ENCODE results near the gene HNF1A.
"Not testable (repeated sequence)": the region's sequence is repeated elsewhere in the genome, so short reads cannot be mapped to it uniquely, and the experiment has no call there.

Gene HNF1A

DNA sequence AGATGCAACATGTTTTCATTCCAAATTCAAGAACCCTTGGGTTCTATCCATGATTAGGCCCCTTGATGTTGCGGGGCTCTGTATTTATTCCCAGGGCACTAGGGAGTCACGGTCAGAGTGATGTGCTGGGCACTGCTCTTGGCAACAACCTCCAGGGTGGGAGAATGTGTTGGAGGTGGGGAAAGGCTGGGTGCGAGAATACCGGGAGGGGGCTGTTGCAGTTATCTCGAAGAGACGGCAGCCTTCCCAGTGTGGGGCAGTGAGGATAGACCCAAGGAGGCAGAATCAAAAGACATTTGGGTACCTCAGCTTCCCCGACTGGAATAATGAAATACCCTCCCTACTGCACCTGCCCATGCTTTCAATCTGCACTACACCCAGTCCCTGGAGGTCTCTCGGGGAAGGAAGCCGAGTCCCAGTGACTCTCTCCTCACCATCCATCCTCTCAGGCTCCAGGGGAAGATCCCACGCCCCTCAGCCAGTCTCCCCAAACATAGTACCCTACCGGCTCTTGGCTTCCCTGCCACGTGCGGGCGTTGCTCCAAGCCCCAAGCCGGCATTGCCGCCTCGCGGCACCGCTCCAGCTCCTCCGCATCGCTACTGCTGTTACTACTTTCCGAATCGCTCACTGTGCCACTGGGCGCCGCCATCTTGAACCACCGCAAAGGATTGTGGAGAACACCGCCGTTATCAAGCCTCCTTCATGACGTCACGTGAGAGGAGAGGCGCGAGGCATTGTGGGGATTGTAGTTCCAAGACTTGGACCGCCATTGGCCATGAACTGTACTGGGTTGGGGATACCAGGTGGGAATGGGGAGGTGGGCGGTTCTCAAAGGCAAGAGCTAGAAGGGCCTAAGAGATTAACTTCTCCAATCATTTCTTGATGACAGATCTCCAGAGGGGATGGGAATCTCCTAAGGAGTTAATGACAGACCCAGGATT is 37.8 kb downstream of the HNF1A start, which contains the start of gene C12orf43:
TSS of gene C12orf43 (minus strand) at position 663 of the 942 bp plus-strand sequence. CDS start at position 650, 13 bp downstream.
- DNase-seq = peak; percentile 92

DNA sequence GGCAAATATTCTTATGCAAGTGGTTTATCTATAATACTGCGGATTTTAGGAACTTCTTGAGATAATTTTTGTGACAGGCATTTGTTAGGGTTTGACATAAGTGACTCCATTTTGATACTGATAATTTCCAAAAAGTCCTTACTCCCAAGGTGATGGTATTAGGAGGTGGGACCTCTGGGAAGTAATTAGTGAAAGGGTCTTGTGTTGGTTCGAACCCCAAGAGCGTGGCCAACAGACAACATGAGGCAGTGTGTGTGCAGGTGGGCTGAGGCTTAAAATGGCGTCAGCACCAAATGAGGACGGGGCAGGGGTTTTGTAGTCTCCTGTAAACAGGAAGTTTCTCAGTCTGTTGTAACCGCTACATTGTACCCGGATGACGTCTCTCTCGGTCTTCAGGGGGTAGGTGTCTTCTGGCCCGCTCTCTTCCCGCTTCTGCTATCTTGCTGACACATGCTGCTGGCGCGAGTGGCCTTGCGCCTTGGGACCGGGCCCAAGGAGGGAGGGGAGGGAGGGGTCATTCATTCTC is 39.7 kb downstream of the HNF1A start:
- DNase-seq = peak; percentile 60

DNA sequence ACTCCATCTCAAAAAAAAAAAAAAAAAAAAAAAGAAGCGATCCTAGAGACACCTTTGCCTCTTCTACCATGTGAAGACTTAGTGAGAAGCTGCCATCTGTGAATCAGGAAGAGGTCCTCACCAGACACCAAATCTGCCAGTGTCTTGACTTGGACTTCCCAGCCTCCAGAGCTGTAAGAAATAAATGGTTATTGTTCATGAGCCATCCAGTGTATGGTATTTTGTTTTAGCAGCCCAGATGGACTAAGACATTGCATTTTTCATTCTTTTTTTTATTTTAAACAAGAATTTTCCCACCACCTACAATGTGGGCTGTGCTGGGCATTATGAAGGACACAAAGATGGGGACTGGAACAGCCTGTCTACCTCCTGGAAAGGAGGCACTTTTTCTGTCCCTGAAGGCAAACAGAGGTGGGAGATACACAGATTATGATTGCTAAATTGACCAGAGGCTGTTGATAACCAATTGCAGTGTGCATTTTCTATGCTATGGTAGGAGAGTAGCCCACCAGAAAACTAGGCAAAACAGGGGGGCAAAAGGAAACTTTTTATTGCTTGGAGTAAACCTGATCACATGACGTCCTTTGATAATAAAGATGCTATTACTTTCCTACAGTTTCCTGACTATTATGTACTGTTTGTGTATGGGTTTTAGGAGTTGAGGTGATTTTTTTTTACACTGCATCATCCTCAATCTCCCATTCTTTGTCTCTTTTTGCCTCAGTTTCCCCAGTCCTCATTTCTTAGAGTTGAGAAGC is 40.7 kb downstream of the HNF1A start:
- no peak for DNase-seq

DNA sequence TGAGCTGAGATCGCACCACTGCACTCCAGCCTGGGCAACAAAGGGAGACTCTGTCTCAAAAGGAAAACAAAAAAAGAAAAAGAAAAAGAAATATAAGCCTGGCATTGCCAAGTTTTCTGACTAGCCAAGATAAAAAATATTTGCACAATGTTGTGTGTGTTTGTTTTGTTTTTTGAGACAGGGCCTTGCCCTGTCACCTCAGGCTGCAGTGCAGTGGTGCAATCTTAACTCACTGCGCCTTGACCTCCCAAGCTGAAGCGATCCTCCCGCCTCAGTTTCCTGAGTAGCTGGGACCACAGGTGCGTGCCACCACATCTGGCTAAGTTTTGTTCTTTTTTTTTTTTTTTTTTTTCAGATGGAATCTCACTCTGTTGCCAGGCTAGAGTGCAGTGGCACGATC is 43.4 kb downstream of the HNF1A start:
- DNase-seq = no peak

DNA sequence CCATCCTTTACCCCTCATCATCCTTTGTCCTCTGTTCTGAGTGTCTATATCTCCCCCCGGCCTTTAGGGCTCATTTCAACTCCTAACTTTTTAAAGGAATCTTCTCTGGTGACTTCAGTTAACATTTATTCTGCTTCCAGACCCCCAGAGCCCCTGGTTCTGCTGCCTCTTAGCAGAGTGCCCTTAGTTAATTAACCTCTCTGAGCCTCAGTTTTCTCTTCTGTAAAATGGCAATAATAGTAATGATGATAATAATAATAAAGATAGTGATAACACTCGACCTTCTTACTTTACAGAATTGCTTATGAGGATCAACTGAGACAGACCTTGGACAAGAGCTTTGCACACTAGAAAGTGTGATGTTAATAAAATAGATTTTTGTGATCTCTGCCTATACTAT is 44.4 kb downstream of the HNF1A start:
- no peak for DNase-seq

DNA sequence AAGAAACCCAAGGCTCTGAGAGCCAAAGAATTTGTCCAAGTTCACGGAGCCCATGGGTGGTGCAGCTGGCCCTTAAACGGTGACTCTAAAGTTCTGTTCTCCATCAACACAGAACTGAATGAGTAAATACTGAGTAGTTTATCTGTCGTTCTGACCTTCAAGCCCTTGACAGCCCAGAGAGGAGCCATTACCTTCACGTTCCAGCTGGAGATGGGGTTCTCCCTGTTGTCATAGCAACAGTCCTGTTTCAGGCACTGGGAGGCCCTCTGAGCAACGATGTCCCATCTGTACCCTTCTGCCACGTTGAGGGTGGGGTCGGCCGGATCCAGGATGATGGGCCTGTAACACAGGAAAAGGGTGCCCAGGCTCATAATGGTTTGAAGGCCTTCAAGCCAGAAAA is 45.5 kb downstream of the HNF1A start:
- no peak for DNase-seq

DNA sequence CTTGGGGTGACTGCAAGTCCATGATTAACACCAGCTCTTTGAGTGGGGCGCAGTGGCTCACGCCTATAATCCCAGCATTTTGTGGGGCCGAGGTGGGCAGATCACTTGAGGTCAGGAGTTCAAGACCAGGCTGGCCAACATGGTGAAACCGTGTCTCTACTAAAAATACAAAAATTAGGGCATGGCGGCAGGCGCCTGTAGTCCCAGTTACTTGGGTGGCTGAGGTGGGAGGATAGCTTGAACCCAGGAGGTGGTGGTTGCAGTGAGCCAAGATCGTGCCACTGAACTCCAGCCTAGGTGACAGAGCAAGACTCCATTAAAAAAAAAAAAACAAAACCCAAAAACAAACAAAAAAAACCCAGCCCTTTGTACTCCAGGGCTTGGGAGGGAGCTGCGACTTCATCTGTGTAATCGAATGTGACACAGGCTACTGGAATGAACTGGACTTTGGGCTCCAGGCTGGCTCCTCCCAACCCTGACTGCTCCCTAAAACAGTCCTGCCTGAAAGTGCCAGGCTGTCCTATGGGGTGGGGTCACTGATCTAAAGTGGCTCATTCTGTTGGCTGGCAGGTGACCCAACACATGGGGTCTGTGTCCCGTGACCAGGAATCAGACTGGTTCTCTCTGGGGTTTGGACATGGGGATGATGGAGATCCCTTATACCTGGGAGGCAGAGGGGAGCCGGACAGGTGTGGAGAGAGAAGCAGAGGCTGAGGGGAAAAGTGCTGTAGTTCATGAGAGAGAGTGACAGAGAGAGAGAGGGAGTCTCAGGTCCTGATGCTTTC is 47.3 kb downstream of the HNF1A start:
- no peak for DNase-seq

DNA sequence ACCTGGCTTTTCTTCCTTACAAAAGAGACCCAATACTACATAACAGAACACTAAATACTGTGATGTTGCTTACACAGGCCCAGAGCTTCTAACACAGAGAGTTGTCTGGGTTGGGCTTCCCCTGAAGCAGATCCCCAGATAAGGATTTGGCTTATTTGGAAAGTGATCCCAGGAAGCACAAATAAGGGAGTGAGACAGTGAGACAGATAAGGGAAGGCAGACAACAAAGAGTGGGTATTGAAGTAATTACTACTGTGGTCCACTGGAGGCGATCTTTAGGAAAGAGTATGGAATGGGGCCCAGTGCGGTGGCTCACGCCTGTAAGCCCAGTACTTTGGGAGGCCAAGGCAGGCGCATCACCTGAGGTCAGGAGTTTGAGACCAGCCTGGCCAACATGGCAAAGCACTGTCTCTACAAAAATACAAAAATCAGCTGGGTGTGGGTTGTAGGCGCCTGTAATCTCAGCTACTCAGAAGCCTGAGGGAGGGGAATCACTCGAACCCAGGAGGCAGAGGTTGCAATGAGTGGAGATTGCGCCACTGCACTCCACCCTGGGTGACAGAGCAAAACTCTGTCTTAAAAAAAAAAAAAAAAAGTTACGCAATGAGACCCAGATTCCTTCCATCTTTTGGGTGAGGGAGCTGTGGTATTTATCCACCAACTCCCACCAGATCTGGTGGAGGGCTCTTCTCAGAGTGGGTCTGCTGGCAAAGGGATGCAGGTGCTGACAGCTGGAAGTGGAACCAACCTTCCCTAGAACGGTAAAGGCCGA is 48.1 kb downstream of the HNF1A start:
- DNase-seq = peak; percentile 47

DNA sequence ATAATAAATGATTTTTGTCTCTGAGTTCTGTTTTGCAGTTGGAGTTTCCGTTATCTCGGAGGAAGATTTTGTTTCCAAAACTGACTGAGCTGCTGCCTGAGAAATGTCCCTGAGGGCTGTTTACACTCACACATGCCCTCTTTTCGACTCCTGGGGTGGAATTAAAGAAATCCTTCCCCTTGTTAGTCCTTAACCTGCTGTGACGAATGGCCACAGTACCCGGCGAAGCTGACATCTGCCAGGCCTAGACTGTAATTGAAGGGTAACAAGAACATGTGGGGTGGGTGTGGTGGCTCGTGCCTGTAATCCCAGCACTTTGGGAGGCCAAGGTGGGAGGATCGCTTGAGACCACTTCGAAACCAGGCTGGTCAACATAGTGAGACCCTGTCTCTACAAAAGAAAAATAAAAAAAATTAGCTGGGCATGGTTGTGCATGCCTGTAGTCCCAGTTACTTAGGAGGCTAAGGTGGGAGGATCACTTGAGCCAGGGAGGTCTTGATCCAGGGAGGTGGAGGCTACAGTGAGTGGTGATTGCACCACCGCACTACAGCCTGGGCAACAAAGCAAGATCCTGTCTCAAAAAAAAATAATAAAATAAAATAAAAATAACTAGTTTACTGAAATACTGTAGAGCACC is 52.4 kb downstream of the HNF1A start:
- no peak for DNase-seq

DNA sequence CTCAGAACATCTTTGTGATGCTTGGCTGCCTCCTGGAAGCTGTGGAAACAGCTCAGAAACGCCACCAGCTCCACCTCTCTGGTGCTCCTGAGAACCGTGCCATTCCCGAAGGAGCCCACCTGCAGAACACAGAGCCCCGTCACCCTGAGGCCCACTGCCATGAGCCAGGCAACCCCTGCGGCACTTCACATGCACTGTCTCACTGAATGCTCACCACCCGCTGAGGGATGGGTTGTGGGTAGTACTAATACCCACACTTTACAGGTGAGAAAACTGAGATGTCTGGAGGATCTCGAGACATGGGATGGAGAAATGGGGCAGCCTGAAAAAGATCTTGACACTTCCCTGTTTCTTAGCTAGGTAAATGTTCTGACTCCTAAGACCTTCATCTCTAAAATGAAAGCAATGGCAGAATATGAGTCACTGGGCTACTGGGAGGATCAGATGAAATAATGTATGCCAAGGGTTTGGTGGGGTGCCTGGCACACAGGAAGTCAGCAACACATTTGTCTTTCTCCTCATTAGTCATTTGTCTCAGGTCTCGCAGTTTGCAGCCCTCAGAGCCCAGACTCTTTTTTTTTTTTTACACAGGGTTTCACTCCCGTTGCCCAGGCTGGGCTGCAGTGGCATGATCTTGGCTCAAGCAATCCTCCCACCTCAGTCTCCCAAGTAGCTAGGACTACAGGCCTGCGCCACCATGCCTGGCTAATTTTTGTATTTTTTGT is 55.4 kb downstream of the HNF1A start:
- peak; percentile 85 for DNase-seq

DNA sequence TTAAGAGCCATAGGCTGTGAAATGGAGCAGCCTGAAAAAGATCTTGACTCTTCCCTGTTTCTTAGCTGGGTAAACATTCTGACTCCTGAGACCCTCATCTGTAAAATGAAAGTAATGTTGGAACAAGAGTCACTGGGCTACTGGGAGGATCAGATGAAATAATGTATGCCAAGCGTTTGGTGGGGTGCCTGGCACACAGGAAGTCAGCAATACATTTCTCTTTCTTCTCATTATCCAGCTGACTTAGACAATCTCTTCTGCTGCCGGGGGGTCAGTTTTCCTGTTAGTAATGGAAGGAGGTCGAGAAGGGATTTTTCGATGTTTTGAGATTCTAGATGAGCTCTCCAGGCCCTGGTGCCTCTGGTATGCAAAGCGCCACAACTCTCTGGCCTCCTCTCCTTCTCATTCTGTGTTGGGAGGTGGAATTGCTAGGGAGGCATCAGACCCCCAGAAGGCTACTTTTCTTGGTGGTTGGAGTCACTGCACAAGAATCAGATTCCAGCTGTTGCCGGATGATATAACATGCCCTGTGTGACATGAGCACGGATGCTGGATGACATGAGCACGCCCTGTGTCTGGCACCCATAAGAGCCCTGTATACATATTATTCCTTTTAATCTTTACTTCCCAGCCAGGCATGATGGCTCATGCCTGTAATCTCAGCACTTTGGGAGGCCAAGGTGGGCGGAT is 56.4 kb downstream of the HNF1A start:
- no peak for DNase-seq

DNA sequence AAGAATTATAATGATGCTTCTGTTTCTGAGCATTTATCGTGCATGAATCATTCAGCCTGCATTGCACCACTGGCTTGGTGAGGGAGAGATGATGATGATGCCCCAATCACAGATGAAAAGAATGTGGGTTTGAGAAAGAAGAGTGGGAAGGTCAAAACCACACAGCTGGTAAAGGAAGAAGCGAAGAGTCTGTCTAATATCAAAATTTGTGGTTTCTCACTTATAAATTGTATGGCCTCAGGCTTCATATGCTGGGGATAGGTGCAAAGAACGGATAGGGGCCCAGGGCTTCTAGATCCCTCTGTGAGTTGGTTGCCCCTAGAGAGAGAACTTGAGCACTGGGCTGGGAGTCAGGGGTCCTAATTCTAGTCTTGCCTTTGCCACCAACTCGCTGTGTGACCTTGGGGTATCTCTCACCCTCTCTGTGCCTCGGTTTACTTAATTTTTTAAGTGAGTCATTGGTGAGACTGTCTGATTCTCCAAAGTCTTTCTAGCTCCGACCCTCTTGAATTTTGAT is 58.5 kb downstream of the HNF1A start:
- peak; percentile 80 for DNase-seq

DNA sequence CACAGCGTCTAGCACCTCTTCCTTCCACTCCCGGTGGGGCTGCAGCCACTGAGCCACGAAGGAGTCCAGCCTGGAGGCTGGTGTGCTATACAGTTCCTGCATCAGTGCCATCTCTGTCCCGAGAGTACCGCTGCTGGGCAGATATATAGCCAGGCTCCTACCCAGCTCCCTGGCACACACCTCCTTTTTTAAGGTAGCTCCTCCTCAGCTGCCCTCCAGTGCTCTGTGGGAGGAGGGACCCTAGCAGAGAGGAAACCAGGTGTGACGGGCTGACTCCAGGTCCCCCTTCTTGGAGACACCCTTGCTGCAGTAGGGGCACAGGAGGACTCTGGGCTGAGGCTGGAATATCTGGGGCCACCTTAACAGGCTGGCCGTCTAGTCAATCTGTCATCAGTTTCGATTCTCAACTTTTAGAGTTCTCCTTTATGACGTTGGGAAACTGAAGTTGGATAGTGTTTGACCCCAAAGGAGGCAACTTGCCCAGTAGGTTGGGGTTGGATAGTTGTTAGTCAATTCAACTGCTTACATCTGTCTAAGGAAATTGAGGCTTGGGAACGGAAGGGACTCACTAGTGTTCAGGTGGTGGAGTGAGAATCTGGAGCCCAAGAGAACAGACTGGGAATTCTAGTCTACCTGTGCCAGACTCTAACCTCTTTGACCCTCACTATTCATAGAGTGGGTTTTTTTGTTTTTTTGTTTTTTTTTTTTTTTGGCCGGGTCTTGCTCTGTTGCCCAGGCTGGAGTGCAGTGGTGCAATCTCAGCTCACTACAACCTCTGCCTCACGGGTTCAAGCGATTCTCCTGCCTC is 60.7 kb downstream of the HNF1A start, which contains the start of gene OASL:
TSS of gene OASL (minus strand) at position 386 of the 808 bp plus-strand sequence. CDS start at position 111, 275 bp downstream.
- peak; percentile 99 for DNase-seq

DNA sequence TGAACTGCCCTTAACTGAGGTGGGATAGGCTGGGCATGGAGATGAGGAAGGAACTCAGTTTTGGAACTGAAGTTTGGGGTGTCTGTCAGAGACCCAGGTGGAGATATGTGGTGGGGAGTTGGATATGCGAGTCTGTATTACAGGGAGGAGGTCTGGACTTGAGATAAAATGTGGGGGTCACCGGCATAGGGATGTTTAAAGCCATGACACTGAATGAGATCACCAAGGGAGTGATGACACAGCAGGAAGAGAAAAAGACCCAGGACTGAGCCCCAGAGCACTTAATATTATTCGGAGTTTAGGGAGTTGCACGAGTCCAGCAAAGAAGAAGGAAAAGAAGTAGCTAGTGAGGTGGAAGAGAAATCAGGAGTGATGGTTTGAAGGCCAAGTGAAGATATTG is 64.7 kb downstream of the HNF1A start:
- DNase-seq = no peak

DNA sequence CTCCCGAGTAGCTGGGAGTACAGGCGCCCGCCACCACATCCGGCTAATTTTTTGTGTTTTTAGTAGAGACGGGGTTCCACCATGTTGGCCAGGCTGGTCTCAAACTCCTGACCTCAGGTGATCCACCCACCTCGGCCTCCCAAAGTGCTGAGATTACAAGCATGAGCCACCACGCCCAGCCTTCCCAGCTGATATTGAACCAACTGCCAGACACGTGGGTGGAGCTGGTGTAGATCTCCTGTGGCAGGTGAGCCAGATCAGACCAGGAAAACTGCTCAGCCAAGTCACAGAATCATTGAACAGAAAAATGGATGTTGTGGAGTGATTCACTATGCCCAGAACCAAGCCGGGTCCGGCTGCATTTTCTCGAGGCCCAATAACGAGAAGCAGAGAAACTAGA is 69.1 kb downstream of the HNF1A start:
- not testable (repeated sequence) for DNase-seq

DNA sequence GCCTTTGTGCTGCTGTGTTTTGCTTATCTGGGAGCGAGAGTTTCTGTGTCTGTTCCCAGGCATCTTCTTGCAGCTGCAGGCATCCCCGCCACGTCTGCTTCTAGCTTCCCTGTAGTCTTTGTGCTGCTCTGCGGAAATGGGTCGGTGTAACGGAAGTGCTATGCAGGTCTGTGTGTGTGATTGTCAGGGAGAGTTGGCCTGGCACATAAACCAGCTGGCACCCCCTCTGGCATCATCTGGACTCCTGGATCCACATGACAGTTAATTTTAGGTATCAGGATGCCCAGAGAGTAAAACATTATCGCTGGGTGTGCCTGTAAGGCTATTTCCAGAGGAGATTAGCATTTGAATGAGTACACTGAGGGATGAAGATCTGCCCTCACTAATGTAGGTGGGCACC is 70.1 kb downstream of the HNF1A start:
- DNase-seq = no peak

DNA sequence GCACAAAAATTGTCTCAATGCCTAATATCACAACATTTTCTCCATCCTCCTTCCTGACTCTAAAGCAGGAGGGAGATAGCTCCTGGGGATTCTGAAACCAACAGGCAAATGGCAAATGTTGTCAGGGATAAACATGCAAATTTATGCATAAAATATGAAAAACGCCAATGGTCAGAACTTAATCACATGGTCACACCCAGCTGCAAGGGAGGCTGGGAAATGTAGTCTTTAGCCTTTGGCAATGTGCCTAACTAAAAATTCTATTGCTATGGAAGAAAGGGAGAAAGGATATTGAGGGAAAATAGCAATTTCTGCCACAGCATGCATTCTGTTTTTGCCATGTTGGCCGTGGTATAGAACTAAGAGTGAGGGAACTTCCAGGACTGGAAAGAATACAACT is 72.4 kb downstream of the HNF1A start:
- no peak for DNase-seq
